ENCODE data around the gene MYH9.

MYH9 gene

GRCh38 chr22:36365020-36365411 lies 22.8 kb downstream of the MYH9 start:
- no peaks in the 10 kb centered on the region for H3K27me3 ChIP-seq
- H3K4me1 ChIP-seq, result peaks cover 0 to 100% (median 98%) of the 10 kb centered on the region in 4 donors
- H3K27ac ChIP-seq, result peak overlapping the region; percentile 95
- peak overlapping the region; percentile 22 to 40 for H3K4me3 ChIP-seq
- no peaks in the 10 kb centered on the region for H3K9me3 ChIP-seq
- peaks cover 0 to 6% (median 0%) of the 10 kb centered on the region in 3 donors for H3K36me3 ChIP-seq
- peak; percentile 79 to 93 for DNase-seq
- TF ChIP-seq CTCF (IDR thresholded peaks at IDR 0.05), result no peak
- intact Hi-C loops (cut with DNase I; ENCODE audit: low total_unique reads), result loop anchor here (5.0 kb wide), 2 partner anchors 38 to 102 kb away; no protein-coding TSS in a partner anchor

GRCh38 chr22:36364255-36365019 lies 23.3 kb downstream of the MYH9 start:
- TF ChIP-seq CTCF (IDR thresholded peaks at IDR 0.05), result no peak
- no peak for DNase-seq
- peaks cover 0 to 100% (median 99%) of the 10 kb centered on the region in 4 donors for H3K4me1 ChIP-seq
- H3K4me3 ChIP-seq, result peak overlapping the region in 1 of 2 donors; percentile 21
- H3K27me3 ChIP-seq, result no peaks in the 10 kb centered on the region
- H3K27ac ChIP-seq, result peak overlapping the region; percentile 95
- H3K9me3 ChIP-seq, result no peaks in the 10 kb centered on the region
- H3K36me3 ChIP-seq, result peaks cover 0 to 6% (median 0%) of the 10 kb centered on the region in 3 donors
- intact Hi-C loops (cut with DNase I; ENCODE audit: low total_unique reads), result loop anchor here (5.0 kb wide), 2 partner anchors 37 to 103 kb away; no protein-coding TSS in a partner anchor

- Histone ChIP-seq H3K4me1 (peaks cover 5 to 100% (median 99%) of the 10 kb centered on the region in 4 donors), H3K27ac (peak overlapping the region; percentile 95), H3K9me3 (no peaks in the 10 kb centered on the region), H3K36me3 (peaks cover 0 to 6% (median 0%) of the 10 kb centered on the region in 3 donors), H3K27me3 (no peaks in the 10 kb centered on the region), H3K4me3 (no peak overlapping the region)
- intact Hi-C loops (cut with DNase I; ENCODE audit: low total_unique reads), result no loop called here
- TF ChIP-seq CTCF (IDR thresholded peaks at IDR 0.05), result no peak
- no peak for DNase-seq
Observed at GRCh38 chr22:36363349-36363981, 24.3 kb downstream of the MYH9 start.

GRCh38 chr22:36362932-36363331 lies 24.8 kb downstream of the MYH9 start:
- H3K27ac ChIP-seq, result peak overlapping the region; percentile 95
- H3K4me1 ChIP-seq, result peaks cover 5 to 100% (median 99%) of the 10 kb centered on the region in 4 donors
- peaks cover 0 to 6% (median 0%) of the 10 kb centered on the region in 3 donors for H3K36me3 ChIP-seq

GRCh38 chr22:36362075-36362474 lies 25.7 kb downstream of the MYH9 start:
- Histone ChIP-seq H3K4me3 (peak overlapping the region in 1 of 2 donors; percentile 37), H3K4me1 (peaks cover 5 to 100% (median 99%) of the 10 kb centered on the region in 4 donors), H3K27ac (peak overlapping the region; percentile 95), H3K27me3 (no peaks in the 10 kb centered on the region), H3K36me3 (peaks cover 0 to 6% (median 0%) of the 10 kb centered on the region in 3 donors), H3K9me3 (no peaks in the 10 kb centered on the region)
- no peak for DNase-seq
- no peak for TF ChIP-seq CTCF (IDR thresholded peaks at IDR 0.05)
- intact Hi-C loops (cut with DNase I; ENCODE audit: low total_unique reads), result no loop called here

More at GRCh38 chr22:36362932-36363331, 24.8 kb downstream of the MYH9 start:
- intact Hi-C loops (cut with DNase I; ENCODE audit: low total_unique reads), result no loop called here
- Histone ChIP-seq H3K4me3 (no peak overlapping the region), H3K27me3 (no peaks in the 10 kb centered on the region), H3K9me3 (no peaks in the 10 kb centered on the region)
- no peak for DNase-seq
- TF ChIP-seq CTCF (IDR thresholded peaks at IDR 0.05), result no peak

Measured in tibial artery (tissue), 4 donors.